GM12891 (cell line): ENCODE measurements around the gene SNCA.

Experiments used
- DNase-seq: peaks from one replicate; pipeline ENCODE4 v3.0.0; 2011; ENCODE audit warnings: low spot score; ENCODE audit not compliant: insufficient read length
- FAIRE-seq: peaks from 2 replicates; lab custom pipeline; 2011; peaks lifted over from hg19 to GRCh38; lab: Jason Lieb, UNC
- PAX5 ChIP-seq: IDR thresholded peaks from 2 replicates; pipeline ENCODE4 v1.6.1; 2011; ENCODE audit warnings: low read length, moderate library complexity, mild to moderate bottlenecking; ENCODE audit not compliant: insufficient read depth, severe bottlenecking
- POLR2A ChIP-seq: IDR thresholded peaks from 2 replicates; pipeline ENCODE4 v1.6.1; 2011; ENCODE audit warnings: low read depth, low read length, control low read depth
- POLR2AphosphoS5 ChIP-seq: IDR thresholded peaks from 2 replicates; pipeline ENCODE4 v1.6.1; 2011; ENCODE audit warnings: low read depth, low read length, control low read depth
- POU2F2 ChIP-seq: IDR thresholded peaks from 2 replicates; pipeline ENCODE4 v1.6.1; 2011; ENCODE audit warnings: low read depth, mild to moderate bottlenecking, control low read depth, low read length, moderate library complexity
- SPI1 ChIP-seq: IDR thresholded peaks from 2 replicates; pipeline ENCODE4 v1.6.1; 2011; ENCODE audit warnings: low read depth, low read length, control low read depth
- TAF1 ChIP-seq: IDR thresholded peaks from 2 replicates; pipeline ENCODE4 v1.6.1; 2011; ENCODE audit warnings: low read depth, low read length, control low read depth

Gene SNCA

DNA sequence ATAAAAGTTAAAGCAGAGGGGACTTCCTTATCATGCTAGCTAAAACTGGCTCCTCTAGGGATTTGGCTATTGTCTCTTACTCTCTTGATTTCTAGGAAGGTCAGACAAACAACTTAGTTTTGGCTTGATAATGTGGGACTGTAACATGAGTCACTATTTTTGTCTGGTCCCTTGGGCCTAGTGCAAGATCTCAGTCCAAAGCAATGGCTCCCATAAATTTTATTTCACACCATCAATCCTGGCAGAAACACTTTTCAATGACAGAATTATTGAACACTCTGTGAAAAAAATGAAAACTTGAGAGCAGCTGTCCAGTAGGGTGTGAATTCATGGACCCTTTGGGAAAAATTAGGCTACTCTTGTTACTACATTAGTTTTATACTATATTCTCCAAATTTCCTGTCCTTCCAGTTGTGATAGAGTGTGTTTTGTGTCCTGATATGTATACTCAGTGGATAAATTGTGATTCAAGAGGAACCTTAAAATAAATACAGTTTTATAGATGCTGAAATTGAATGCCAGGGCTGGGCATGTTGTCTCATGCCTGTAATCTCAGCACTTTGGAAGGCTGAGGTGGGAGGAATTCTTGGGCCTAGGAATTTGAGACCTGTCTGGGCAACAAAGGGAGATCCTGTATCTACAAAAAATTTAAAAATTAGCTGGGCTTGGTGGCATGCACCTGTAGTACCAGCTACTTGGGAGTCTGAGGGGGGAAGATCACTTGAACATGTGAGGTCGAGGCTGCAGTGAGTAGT is 10.8 kb upstream of the SNCA start:
- DNase-seq: no peak
- no peak for TF ChIP-seq PAX5
- no peak for TF ChIP-seq SPI1
- TF ChIP-seq TAF1: no peak
- no peak for TF ChIP-seq POU2F2
- TF ChIP-seq POLR2AphosphoS5: no peak
- no peak for TF ChIP-seq POLR2A
- FAIRE-seq: no peak

DNA sequence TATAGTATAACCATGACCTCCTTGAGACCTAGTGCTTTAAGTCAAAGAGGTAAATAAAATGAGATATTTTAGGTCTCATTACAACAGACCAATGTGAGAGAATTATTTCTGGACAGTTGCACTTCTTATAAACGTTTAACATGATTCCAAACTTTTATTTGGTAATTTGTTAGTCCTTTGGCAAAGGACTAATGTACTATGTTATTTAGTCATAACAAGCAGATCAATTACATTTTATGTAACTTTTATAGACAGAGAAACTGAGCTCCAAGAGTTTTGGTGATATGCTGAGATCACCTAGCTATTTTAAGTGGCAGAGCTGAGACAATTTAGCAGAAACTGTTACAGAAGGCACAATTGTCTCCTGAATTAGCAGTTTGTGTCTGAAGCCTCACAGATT is 2.6 kb upstream of the SNCA start:
- no peak for DNase-seq

GRCh38 chr4:89837993-89838390 is 1.0 kb upstream of the SNCA start:
- FAIRE-seq: peak; percentile 52
- TF ChIP-seq POLR2AphosphoS5 (no peak), POLR2A (no peak), SPI1 (no peak), TAF1 (no peak), PAX5 (no peak), POU2F2 (no peak)
- DNase-seq: no peak

More for the DNA sequence above, 2.6 kb upstream of the SNCA start:
- no peak for FAIRE-seq
- no peak for TF ChIP-seq POLR2AphosphoS5
- no peak for TF ChIP-seq POLR2A
- no peak for TF ChIP-seq SPI1
- no peak for TF ChIP-seq TAF1
- no peak for TF ChIP-seq POU2F2
- no peak for TF ChIP-seq PAX5

DNA sequence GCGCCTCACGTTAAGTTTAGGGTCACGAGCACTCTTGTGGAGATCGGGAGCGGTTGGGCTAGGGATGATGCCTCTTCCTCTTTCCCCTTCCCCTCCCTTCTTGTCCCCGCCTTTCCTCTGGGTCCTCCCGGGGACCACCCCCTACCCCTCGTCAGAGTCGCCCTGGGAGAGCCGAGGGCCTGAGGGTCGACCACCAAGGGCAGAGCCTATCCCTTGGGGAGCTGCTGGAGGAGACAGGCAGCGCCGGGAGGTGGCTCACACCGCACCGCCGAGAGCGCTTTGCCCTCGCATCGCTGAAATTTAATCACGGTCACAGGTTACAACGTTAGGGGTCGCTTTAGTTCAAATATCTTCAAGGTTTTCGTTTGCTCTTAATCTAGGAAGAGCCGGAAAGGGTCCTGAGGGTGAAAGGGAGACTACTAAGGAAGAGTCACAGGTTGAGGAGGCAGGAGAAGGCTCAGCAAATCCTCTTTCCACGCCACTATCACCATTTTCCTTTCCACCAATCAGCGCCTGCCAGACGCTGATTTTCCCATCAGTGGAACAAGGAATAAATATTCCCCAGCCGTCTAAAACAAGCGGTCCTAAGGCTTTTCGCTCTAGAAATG is 528 bp upstream of the SNCA start:
- FAIRE-seq (peak; percentile 60), DNase-seq (peak; percentile 25)
- TF ChIP-seq SPI1: 0 out of 2 replicates have a peak, but pooled peaks have one; percentile 4
- no peak for TF ChIP-seq PAX5
- no peak for TF ChIP-seq POLR2A
- no peak for TF ChIP-seq POLR2AphosphoS5

- DNase-seq (no peak), FAIRE-seq (no peak)
- TF ChIP-seq PAX5: no peak
- no peak for TF ChIP-seq TAF1
- TF ChIP-seq POLR2AphosphoS5: no peak
- TF ChIP-seq SPI1: no peak
- TF ChIP-seq POLR2A: no peak
- no peak for TF ChIP-seq POU2F2
Measured at GRCh38 chr4:89836031-89836745, 773 bp downstream of the SNCA start.

GRCh38 chr4:89835413-89835812 is 1.5 kb downstream of the SNCA start:
- no peak for DNase-seq
- FAIRE-seq: no peak
- no peak for TF ChIP-seq PAX5
- TF ChIP-seq SPI1: no peak
- TF ChIP-seq POLR2A: no peak
- no peak for TF ChIP-seq TAF1
- TF ChIP-seq POU2F2: no peak
- TF ChIP-seq POLR2AphosphoS5: no peak

GRCh38 chr4:89834486-89835209 is 2.3 kb downstream of the SNCA start:
- TF ChIP-seq POLR2A: no peak
- no peak for TF ChIP-seq SPI1
- TF ChIP-seq PAX5: no peak
- no peak for TF ChIP-seq POLR2AphosphoS5
- no peak for TF ChIP-seq TAF1
- no peak for TF ChIP-seq POU2F2
- no peak for DNase-seq
- no peak for FAIRE-seq

- TF ChIP-seq POU2F2: no peak; the same call in 1 of the 2 replicates
- peak; percentile 87 for TF ChIP-seq SPI1
- no peak for TF ChIP-seq TAF1
- DNase-seq (no peak), FAIRE-seq (peak; percentile 71)
Measured at GRCh38 chr4:89829470-89830138, 7.4 kb downstream of the SNCA start.
